Left hindlimb (tissue), 1 donor: ENCODE data around the gene ARHGAP19.
"Not testable (repeated sequence)": the region's sequence is repeated elsewhere in the genome, so short reads cannot be mapped to it uniquely, and the experiment has no call there.

Experiments used
- DNase-seq: peaks from one replicate; pipeline ENCODE4 v3.0.0-alpha.2; 2018

ARHGAP19 gene

DNA sequence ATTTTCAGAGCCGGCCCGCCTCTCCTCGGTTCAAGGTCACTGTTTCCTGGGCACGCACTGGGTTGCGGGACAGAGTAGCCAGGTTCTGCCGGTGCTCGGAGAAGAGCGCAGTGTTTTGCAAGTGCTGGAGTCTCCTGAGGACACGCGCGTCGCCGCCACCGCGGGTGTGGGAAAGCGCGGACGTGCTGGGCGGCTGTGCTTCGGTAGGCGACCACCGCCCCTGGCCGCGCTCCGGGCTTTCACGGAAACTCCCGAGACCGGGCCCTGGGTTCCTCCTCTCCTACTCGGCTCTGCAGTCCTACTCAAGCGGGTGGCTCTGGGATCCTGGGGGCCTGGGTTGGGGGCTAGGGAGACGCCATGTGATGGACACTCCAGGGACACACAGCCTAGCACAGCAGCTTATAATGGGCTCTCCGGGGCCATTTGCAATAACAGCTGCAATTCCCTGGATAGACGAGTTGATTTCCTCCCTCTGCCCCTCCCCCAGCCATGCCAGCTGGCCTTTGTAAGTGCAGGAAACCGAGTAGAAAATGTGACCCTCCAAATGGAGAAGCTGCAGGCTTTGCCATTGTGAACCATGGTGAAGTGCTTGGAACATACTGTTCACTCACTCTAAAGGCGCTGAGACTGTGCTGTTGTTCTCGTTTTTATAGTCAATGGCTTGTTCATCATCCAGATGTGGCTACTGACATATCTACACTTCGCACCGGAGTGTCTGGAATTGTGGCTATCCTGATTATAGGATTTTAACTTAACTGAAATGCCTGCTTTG, 28.8 kb upstream of the ARHGAP19 start:
- DNase-seq = peak; percentile 68

GRCh38 chr10:97320480-97321031, 28.1 kb upstream of the ARHGAP19 start:
- DNase-seq = no peak

DNA sequence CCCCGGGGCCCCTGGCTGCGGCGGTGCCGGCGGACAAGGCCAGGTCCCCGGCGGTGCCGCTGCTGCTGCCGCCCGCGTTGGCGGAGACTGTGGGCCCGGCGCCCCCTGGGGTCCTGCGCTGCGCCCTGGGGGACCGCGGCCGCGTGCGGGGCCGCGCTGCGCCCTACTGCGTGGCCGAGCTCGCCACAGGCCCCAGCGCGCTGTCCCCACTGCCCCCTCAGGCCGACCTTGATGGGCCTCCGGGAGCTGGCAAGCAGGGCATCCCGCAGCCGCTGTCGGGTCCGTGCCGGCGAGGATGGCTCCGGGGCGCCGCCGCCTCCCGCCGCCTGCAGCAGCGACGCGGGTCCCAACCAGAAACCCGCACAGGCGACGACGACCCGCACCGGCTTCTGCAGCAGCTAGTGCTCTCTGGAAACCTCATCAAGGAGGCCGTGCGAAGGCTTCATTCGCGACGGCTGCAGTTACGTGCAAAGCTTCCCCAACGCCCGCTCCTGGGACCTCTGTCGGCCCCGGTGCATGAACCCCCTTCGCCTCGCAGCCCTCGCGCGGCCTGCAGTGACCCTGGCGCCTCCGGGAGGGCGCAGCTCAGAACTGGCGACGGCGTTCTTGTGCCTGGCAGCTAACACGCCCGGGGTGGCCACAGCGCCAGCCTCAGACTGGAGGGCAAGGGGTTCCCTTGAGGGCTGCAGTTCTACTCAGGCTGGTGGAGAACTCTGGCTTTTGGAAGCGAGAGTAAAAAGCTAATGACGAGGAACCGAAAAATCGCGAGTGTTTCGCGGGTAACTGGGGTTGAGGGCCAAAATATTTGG, 27.4 kb upstream of the ARHGAP19 start:
- peak; percentile 54 for DNase-seq

DNA sequence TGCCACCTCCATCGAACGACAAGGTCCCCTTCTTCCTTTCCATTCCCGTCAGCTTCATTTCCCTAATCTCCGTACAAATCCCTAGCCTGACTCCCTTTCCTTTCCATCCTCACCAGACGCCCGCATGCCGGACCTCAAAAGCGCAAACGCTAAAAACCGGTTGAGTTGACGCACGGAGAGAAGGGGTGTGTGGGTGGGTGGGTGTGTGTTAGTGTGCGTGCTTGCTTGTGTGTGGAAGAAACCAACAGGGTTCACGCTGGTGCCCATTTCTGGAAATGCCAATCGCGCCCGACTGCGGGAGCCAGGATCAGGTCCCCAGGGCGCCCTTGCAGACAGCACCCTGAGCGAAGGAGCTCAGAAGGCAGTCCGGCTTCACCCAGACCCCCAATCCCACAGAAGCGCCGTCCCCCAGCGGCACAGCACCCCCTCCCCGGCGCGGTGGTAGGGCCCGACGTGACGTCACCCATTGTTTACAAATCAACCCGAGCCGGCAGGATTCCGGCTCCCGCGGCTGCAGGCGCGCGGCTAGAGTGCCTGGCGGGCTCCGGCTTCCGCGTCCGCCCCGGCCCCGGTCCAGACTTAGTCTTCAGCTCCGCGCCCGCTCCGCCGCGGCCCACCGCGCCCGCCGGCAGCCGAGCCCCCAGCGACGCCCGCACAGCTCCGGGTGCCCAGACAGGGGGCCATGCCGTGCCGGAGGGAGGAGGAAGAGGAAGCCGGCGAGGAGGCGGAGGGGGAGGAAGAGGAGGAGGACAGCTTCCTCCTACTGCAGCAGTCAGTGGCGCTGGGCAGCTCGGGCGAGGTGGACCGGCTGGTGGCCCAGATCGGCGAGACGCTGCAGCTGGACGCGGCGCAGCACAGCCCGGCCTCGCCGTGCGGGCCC, 26.6 kb upstream of the ARHGAP19 start, which contains the start of gene FRAT1:
Gene FRAT1, plus strand, starts transcription at position 500 of the 880 bp plus-strand sequence. Its CDS starts 183 bp downstream, at position 683.
- peak; percentile 94 for DNase-seq

DNA sequence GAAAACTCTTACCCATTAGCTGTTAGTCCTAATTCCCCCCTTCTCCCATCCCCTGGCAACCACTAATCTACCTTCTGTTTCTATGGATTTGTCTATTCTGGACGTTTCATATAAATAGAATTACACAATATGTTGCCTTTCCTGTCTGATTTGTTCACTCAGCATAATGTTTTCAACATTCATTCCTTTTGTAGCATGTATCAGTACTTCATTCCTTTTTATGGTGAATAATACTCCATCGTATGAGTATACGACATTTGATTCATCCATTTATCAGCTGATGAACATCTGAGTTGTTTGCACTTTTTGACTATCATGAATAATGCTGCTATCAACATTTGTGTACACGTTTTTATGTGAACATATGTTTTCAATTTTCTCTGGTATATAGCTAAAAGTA, 22.2 kb upstream of the ARHGAP19 start:
- no peak for DNase-seq

- no peak for DNase-seq
Observed at GRCh38 chr10:97312897-97313296, 20.5 kb upstream of the ARHGAP19 start.

DNA sequence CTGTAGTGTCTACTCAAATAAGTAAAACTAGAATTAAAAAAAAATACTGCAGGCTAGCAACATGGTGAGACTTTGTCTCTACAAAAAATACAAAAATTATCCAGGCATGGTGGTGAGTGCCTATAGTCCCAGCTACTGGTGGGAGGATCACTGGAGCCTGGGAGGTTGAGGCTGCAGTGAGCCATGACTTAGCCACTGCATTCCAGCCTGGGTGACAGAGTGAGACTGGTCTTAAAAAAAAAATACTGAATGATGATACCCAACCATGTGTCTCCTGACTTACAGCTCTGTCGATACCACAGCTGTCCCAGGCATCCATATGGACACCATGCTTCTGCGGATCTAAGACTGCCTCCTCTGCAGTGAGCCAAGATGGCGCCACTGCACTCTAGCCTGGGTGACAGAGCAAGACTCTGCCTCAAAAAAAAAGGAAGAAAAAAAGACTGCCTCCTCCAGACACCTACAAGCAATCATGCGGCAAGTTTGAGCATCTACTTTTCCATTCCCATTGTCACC, 18.7 kb upstream of the ARHGAP19 start:
- no peak for DNase-seq

- no peak for DNase-seq
Observed at GRCh38 chr10:97307866-97308780, 15.7 kb upstream of the ARHGAP19 start.

- DNase-seq = no peak
Observed at GRCh38 chr10:97307441-97307840, 15.0 kb upstream of the ARHGAP19 start.

DNA sequence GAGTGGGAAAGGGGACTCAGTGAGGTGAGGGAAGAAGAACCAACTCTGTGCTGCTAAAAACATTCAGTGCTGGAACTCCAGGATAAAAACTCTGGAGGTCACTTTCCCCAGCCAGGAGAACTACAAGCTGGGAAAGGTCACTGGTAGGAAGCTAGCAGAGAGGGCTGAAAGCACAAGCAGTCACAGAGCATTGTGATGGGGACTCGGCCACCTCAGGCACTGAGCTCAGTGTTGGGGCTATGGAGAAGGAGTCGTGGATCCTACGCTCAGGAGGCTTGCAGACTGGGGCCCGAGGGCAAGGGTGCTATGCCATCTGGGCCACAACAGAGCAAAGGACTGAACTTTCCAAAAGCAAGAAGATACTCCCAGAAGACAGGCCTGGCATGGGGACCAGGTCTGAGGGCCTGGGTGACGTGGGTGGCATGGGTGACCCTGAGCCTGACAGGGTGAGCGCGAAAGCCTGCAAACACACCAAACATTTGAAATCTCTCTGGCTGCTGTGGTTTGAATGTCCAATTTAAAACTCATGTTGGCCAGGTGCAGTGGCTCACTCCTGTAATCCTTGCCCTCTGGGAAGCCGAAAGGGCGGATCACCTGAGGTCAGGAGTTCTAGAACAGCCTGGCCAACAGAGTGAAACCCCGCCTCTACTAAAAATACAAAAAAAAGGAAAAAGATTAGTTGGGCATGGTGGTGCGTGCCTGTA, 9.8 kb upstream of the ARHGAP19 start:
- no peak for DNase-seq

GRCh38 chr10:97300980-97301379, 8.5 kb upstream of the ARHGAP19 start:
- DNase-seq = no peak

GRCh38 chr10:97298223-97298571, 5.8 kb upstream of the ARHGAP19 start:
- no peak for DNase-seq

DNA sequence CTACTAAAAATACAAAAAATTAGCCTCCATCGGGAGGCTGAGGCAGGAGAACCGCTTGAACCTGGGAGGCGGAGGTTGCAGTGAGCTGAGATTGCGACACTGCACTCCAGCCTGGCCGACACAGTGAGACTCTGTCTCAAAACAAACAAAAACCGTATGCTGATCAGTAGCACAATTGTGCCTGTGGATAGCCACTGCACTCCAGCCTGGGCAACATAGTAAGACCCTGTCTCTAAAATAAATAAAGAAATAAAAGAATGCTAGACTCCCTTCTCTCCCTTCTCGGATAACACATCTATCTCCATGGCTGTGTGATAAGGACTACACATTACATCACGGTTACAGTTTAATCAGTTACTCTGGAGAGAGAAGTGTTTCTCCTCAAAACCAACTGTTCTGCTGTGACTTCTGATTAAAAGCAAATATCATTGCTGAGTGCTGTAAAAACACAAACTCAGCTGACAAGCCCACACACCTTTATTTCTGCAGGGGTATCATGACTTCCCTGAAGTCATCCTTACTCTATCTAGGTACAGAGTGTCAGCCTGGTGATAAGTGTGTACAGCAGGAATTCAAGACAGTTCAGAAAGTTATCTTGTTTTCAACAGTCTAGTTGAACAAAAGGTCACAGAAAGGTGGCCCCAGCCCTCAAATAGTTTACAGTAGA, 5.3 kb upstream of the ARHGAP19 start:
- no peak for DNase-seq

DNA sequence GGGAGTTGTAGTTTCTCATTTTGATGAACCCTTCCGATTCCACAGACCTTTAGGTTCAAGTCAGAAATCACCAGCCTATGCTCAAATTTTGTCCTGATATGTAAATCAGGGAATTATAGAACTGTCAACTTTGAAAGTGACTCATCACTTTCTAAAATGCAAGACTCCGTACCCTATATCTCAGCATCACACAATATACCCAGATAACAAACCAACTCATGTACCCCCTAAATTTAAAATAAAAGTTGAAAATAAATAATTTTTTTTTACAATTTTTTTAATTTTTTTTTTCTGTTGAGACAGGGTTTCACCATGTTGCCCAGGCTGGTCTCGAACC, 393 bp upstream of the ARHGAP19 start:
- no peak for DNase-seq

GRCh38 chr10:97291357-97292096, 910 bp downstream of the ARHGAP19 start:
- DNase-seq = no peak

DNA sequence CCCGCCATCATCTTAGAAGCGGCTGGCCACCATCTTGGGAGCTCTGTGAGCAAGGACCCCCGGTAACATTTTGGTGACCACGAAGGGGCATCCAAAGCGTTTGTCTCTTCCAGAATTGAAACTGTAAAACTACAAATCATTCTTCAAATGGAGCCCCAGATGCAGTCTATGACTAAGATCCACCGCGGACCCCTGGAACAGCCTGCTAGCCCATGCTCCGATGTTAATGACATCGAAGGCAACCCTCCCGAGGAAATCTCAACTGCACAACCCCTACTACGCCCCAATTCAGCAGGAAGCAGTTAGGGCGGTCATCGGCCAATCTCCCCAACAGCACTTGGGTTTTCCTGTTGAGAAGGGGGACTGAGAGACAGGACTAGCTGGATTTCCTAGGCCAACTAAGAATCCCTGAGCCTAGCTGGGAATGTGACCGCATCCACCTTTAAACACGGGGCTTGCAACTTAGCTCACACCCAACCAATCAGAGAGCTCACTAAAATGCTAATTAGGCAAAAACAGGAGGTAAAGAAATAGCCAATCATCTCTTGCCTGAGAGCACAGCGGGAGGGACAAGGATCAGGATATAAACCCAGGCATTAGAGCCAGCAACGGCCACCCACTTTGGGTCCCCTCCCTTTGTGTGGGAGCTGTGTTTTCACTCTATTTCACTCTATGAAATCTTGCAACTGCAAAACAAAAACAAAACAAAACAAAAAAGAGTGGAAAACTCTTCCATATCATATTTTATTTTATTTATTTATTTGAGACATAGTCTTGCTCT, 1.7 kb downstream of the ARHGAP19 start:
- DNase-seq = not testable (repeated sequence)

DNA sequence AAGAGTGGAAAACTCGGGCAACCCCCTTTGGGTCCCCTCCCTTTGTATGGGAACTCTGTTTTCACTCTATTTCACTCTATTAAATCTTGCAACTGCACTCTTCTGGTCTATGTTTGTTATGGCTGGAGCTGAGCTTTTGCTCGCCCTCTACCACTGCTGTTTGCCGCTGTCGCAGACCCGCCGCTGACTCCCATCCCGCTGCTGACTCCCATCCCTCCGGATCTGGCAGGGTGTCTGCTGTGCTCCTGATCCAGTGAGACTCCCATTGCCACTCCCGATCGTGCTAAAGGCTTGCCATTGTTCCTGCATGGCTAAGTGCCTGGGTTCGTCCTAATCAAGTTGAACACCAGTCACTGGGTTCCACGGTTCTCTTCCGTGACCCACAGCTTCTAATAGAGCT, 2.4 kb downstream of the ARHGAP19 start:
- DNase-seq = not testable (repeated sequence)

GRCh38 chr10:97280783-97281182, 11.7 kb downstream of the ARHGAP19 start:
- no peak for DNase-seq
